OCI-LY3 (cell line): ENCODE measurements around the gene MAGI1.

Experiments used
- H2AFZ ChIP-seq: fragments of 200-600, 300-600 bp; shearing (Covaris generic); 2 replicates; pipeline ENCODE4 v1.6.0; 2014; ENCODE audit warnings: antibody characterized with exemption, low read depth, low read length
- H3K27ac ChIP-seq: fragments of 200-600, 300-600 bp; sonication (generic); 2 replicates; pipeline ENCODE4 v1.5.1; 2014; ENCODE audit warnings: mild to moderate bottlenecking, low read length, moderate library complexity, mixed read lengths
- H3K27me3 ChIP-seq: fragments of 200-600, 300-600 bp; sonication (generic); 2 replicates; pipeline ENCODE4 v1.6.1; 2014; ENCODE audit warnings: low read depth, low read length, mixed read lengths
- H3K36me3 ChIP-seq: fragments of 200-600, 300-600 bp; sonication (generic); replicated peaks from 2 replicates; pipeline ENCODE3; 2014; ENCODE audit warnings: low read depth, low read length, mixed read lengths
- H3K4me1 ChIP-seq: fragments of 300-600, 200-600 bp; sonication (generic); 2 replicates; pipeline ENCODE4 v1.6.1; 2014; ENCODE audit warnings: low read length, mixed read lengths
- H3K4me2 ChIP-seq: fragments of 200-600, 300-600 bp; sonication (generic); 2 replicates; pipeline ENCODE4 v1.6.1; 2014; ENCODE audit warnings: low read length, mixed read lengths
- H3K4me3 ChIP-seq: fragments of 300-600, 200-600 bp; sonication (generic); 2 replicates; pipeline ENCODE4 v1.5.1; 2014; ENCODE audit warnings: antibody characterized with exemption, mild to moderate bottlenecking, low read length, moderate library complexity
- H3K79me2 ChIP-seq: fragments of 300-600, 200-600 bp; shearing (Covaris generic); 2 replicates; pipeline ENCODE4 v1.6.1; 2014; ENCODE audit warnings: mild to moderate bottlenecking, low read length, mixed read lengths
- H3K9ac ChIP-seq: fragments of 300-600, 200-600 bp; shearing (Covaris generic); 2 replicates; pipeline ENCODE4 v1.6.0; 2014; ENCODE audit warnings: mild to moderate bottlenecking, low read length, moderate library complexity
- H3K9me3 ChIP-seq: fragments of 200-600, 300-600 bp; shearing (Covaris generic); 2 replicates; pipeline ENCODE4 v1.6.1; 2014; ENCODE audit warnings: low read length, mixed read lengths; ENCODE audit not compliant: insufficient read depth
- H4K20me1 ChIP-seq: fragments of 200-600, 300-600 bp; sonication (generic); 2 replicates; pipeline ENCODE4 v1.6.1; 2016; ENCODE audit warnings: low read length, mixed read lengths; ENCODE audit not compliant: insufficient read depth
- CTCF ChIP-seq: fragments of 200-600, 300-600 bp; sonication (generic); IDR thresholded peaks from 2 replicates; pipeline ENCODE4 v1.5.1; 2014; ENCODE audit warnings: antibody characterized with exemption, low read length, low read depth
- EZH2phosphoT487 ChIP-seq: fragments of 200-600 bp; shearing (Covaris generic); IDR thresholded peaks from 2 replicates; pipeline ENCODE4 v1.6.1; 2018; ENCODE audit warnings: antibody characterized with exemption, mixed run types, low read depth

The MAGI1 gene

GRCh38 chr3:65507437-65507836 is 531.3 kb downstream of the MAGI1 start:
- Histone ChIP-seq H3K9me3 (no peaks in the 10 kb centered on the region), H3K27ac (no peak overlapping the region), H3K4me3 (no peak overlapping the region), H3K36me3 (no peaks in the 10 kb centered on the region), H3K27me3 (no peaks in the 10 kb centered on the region), H3K9ac (no peak overlapping the region), H3K4me1 (no peaks in the 10 kb centered on the region), H2AFZ (no peak overlapping the region), H4K20me1 (no peaks in the 10 kb centered on the region), H3K79me2 (no peaks in the 10 kb centered on the region), H3K4me2 (no peak overlapping the region)
- TF ChIP-seq CTCF (no peak), EZH2phosphoT487 (no peak)

- H3K27ac ChIP-seq, result no peak overlapping the region
- H3K9me3 ChIP-seq, result no peaks in the 10 kb centered on the region
- no peaks in the 10 kb centered on the region for H3K79me2 ChIP-seq
- peaks cover 4% of the 10 kb centered on the region; the same call in 1 of the 2 replicates for H3K27me3 ChIP-seq
- TF ChIP-seq CTCF (no peak), EZH2phosphoT487 (no peak)
- H3K4me1 ChIP-seq, result no peaks in the 10 kb centered on the region
- H3K4me3 ChIP-seq, result no peak overlapping the region
- no peak overlapping the region for H2AFZ ChIP-seq
- H3K4me2 ChIP-seq, result no peak overlapping the region
- no peak overlapping the region for H3K9ac ChIP-seq
- H3K36me3 ChIP-seq, result no peaks in the 10 kb centered on the region
- H4K20me1 ChIP-seq, result no peaks in the 10 kb centered on the region
Measured at GRCh38 chr3:65503776-65504175, 534.9 kb downstream of the MAGI1 start.

DNA sequence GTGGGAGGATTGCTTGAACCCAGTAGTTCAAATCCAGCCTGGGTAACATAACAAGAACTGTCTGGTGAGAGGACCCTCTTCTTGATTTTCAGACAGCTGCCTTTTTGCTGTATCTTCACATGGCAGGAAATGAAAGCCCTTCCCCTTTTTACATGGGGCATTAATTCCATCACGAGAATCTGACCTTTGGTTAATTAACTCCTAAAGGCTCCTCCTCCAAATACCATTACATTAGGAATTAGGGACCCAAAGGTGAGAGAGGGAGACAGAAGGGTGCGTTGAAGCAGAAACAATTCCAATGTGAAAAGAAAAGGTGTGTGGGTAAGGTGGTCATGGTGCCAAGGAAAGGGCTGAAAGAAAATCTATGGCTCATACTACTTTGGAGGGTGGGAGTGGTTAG is 536.2 kb downstream of the MAGI1 start:
- H4K20me1 ChIP-seq, result no peaks in the 10 kb centered on the region
- H3K27ac ChIP-seq, result no peak overlapping the region
- no peaks in the 10 kb centered on the region for H3K4me1 ChIP-seq
- peaks cover 6% of the 10 kb centered on the region; the same call in 1 of the 2 replicates for H3K27me3 ChIP-seq
- H2AFZ ChIP-seq, result no peak overlapping the region
- no peak overlapping the region for H3K4me3 ChIP-seq
- no peak for TF ChIP-seq EZH2phosphoT487
- no peak for TF ChIP-seq CTCF
- no peak overlapping the region for H3K9ac ChIP-seq
- H3K4me2 ChIP-seq, result no peak overlapping the region
- no peaks in the 10 kb centered on the region for H3K9me3 ChIP-seq
- no peaks in the 10 kb centered on the region for H3K36me3 ChIP-seq
- no peaks in the 10 kb centered on the region for H3K79me2 ChIP-seq

DNA sequence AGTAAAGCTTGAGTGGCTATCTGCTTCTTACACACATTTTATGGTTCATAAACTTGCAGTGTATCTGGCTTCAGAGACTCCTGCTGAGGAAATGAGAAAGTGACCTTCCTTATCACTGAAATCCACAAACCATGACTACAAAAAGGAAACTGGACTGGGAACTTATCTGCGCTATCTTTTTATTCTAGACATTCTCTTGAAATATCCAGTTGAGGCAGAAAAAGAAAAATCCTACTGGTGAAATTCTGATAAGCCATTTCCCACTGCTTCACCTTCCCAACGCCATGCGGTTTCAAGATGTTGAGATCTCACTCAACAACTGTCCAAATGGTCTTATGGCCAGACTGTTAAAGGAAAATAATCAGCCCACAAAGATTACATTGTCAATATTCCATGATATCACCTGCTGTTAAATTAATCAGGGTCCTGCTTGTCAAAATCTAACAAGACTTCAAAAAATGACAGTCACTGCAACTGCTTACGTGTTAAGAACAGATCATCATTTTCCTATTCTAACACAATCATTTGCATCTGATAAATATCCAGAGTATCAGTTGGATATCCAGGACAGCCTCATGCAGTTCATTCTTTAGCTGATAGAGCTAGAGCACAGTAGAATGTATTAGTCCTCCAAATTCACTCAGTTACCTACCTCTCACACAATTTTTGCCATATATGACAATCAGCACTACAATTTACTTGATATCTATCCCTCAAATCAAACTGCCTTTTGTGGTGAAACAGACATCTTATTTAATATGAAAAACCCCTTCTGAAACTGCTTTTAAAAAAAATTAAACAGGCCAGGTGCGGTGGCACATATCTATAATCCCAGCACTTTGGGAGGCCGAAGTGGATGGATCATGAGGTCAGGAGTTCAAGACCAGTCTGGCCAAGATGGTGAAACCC is 538.1 kb downstream of the MAGI1 start:
- Histone ChIP-seq H3K9me3 (no peaks in the 10 kb centered on the region), H4K20me1 (no peaks in the 10 kb centered on the region), H3K9ac (no peak overlapping the region), H3K27me3 (peaks cover 14% of the 10 kb centered on the region; the same call in 1 of the 2 replicates), H3K4me3 (no peak overlapping the region), H2AFZ (no peak overlapping the region), H3K27ac (no peak overlapping the region), H3K4me2 (no peak overlapping the region), H3K36me3 (no peaks in the 10 kb centered on the region), H3K4me1 (no peaks in the 10 kb centered on the region), H3K79me2 (no peaks in the 10 kb centered on the region)
- no peak for TF ChIP-seq EZH2phosphoT487
- TF ChIP-seq CTCF, result no peak
